NCI-H2107 treated with DMSO at 0.1 percent for 48 hours (cell line): Measurements from ENCODE around the gene RPP25L.
"Not testable (repeated sequence)": the region's sequence is repeated elsewhere in the genome, so short reads cannot be mapped to it uniquely, and the experiment has no call there.

Source experiments
- DNase-seq: peaks from one replicate; lab custom pipeline; 2025; ENCODE audit not compliant: unreplicated experiment; lab: John Stamatoyannopoulos, UW

RPP25L gene

GRCh38 chr9:34611811-34612787, at the start of gene RPP25L:
Gene RPP25L, minus strand, starts transcription at chr9:34612097. Its CDS starts 801 bp downstream, at chr9:34611296.
- no peak for DNase-seq

DNA sequence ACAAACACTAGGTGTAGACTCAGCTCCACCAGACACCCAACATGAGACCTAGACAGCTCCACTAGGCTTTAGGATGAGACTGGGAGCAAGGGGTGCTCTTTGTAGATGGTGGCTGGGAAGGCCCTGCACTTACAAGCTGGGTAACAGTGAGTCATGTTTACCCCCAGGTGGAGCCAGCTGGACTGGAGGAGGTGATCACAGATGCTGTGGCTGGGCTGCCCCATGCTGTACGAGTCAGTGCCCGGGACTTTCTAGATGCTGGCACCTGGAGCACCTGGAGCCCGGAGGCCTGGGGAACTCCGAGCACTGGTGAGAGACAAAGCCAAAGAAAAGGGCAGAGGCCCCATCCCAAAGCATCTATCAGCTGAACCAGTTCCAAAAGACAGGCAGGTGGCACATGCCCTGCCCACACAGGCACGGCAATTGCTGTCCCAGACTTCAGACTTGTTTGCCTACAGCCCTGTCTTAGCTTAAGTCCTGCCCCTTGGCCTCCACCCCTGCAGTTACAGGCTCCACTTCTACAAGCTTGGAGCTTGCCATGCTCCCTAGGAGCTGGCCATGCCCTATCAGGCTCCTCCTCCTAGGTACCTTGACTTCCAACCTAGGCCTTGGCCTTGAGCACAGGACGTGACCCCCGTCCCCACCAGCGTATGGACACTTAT, 47.8 kb upstream of the RPP25L start:
- no peak for DNase-seq

DNA sequence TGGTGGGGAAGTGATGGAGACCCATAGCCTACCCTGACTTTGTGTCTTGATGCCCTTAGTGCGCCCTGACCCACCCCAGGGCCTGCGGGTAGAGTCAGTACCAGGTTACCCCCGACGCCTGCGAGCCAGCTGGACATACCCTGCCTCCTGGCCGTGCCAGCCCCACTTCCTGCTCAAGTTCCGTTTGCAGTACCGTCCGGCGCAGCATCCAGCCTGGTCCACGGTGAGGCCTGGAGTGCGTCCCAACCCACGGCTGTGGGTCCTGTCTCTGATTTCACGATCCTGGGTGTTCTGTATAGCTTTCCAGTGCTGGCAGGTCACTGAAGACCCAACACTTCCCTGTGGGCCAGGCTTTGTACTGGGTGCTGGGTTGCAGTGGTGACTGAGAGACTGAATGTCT, 46.6 kb upstream of the RPP25L start:
- no peak for DNase-seq

- no peak for DNase-seq
Observed at GRCh38 chr9:34656992-34657391, 45.1 kb upstream of the RPP25L start.

- no peak for DNase-seq
Observed at GRCh38 chr9:34655394-34655793, 43.5 kb upstream of the RPP25L start.

- DNase-seq, result no peak
Observed at GRCh38 chr9:34654323-34655051, 42.6 kb upstream of the RPP25L start.

DNA sequence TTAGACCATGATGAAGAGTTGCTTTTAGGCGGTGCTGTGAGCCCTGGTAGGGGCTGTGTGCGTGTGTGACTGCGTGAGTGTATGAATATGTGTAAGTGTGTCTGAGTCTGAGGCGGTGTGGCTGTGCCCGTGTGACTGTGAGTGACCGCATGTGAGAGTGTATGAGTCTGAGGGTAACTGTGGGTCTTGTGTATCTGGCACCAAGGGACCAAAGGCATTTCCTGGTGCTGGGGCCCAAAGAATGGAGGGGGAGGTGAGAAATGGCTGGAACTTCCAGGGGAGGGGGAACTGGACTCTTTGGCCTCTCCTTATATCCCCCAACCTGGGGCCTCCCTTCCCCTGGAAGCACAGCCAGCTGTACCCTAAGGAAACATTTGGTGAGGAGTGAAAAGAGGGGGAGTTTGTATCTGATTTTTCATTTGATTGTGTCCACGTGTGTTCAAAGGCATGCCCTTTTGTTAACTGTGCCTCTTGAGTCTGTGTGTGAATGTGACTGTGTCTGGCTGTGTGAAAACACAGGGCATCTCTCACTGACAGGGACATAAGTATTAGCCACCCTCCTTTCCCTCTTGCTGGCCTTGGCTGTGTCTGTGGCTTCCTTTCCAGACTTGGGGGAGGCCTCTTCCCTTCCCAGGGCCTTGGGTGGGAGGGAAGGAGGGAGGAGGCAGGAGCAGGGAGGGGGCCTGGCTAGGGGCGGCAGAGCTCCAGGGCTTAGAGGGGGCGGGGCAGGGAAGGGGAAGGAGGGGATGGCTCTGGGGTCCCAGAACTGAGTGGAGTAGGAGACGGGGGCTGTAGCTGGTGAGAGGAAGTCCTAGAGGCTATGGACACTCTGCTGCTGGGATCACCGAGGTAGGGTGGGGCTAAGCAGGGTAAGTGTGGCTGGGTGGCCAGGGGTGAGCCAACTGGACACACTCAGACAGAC, 41.5 kb upstream of the RPP25L start:
- no peak for DNase-seq

- no peak for DNase-seq
Observed at GRCh38 chr9:34652602-34653000, 40.7 kb upstream of the RPP25L start.

GRCh38 chr9:34651876-34652601, 40.1 kb upstream of the RPP25L start, which contains the start of gene IL11RA:
Gene IL11RA, plus strand, starts transcription at chr9:34652185. Its CDS starts 3,033 bp downstream, at chr9:34655218.
- DNase-seq, result no peak

DNA sequence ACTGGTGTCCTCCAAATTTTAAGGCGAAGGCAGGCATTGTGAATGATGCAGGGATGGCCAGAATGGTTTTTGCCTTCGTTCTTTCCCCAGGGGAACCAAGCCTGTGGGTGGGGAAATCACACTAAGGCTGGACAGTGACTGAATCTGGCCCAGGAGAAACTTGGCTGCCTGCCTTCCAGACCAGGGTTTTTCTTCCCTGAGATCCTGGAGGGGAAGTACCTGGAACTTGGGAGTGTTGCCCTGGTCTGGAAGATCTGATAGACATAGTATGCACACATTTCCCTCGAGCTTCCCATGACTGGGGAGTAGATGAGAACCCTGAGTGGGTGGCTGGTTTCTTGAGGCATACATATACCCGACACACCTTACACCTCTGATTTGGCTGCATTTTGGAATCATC, 39.4 kb upstream of the RPP25L start:
- DNase-seq, result no peak

- DNase-seq, result no peak
Observed at GRCh38 chr9:34650816-34651215, 38.9 kb upstream of the RPP25L start.

DNA sequence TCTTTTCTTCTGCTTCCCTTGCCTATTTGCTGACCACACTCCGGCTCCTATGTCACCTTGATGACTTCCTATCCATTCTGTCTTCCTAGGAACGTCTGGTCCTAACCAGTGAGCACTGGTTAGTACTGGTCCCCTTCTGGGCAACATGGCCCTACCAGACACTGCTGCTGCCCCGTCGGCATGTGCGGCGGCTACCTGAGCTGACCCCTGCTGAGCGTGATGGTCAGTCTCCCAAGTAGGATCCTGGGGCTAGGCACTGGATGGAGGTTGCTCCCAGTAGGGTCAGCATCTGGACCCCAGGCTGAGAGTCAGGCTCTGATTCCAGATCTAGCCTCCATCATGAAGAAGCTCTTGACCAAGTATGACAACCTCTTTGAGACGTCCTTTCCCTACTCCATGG, 36.8 kb upstream of the RPP25L start:
- DNase-seq, result no peak

DNA sequence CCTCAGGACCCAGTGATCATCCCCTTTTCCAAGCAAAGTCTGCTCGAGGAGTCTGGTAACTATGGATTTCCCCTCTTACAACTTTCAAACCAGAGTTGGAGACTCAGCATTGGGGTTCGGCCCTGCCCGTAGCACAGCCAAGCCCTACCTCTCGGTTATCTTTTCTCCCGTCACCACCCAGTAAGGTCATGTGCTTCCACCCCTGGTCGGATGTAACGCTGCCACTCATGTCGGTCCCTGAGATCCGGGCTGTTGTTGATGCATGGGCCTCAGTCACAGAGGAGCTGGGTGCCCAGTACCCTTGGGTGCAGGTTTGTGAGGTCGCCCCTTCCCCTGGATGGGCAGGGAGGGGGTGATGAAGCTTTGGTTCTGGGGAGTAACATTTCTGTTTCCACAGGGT, 35.8 kb upstream of the RPP25L start:
- no peak for DNase-seq

DNA sequence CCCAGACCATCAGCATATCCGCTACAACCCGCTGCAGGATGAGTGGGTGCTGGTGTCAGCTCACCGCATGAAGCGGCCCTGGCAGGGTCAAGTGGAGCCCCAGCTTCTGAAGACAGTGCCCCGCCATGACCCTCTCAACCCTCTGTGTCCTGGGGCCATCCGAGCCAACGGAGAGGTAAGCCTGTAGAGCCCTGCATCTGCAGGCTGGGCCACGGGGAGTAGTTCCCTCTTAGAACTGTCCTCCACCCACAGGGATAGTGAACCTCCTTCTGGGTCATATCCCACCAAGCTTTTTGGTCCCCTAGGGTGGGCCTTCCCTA, 35.1 kb upstream of the RPP25L start:
- no peak for DNase-seq

GRCh38 chr9:34646211-34647083, 34.5 kb upstream of the RPP25L start, which contains the start of gene GALT:
Gene GALT, plus strand, starts transcription at chr9:34646675. Its CDS starts 30 bp downstream, at chr9:34646705.
- peak; percentile 63 for DNase-seq

GRCh38 chr9:34644766-34645314, 32.9 kb upstream of the RPP25L start:
- no peak for DNase-seq

GRCh38 chr9:34642679-34643078, 30.8 kb upstream of the RPP25L start:
- DNase-seq, result no peak

GRCh38 chr9:34639322-34639721, 27.4 kb upstream of the RPP25L start:
- DNase-seq, result not testable (repeated sequence)

GRCh38 chr9:34638138-34638445, 26.2 kb upstream of the RPP25L start:
- DNase-seq, result no peak
